ENCODE measurements around the gene GRIP2.

GRCh38 chr3:14463330-14464140 lies 76.6 kb downstream of the GRIP2 start:
- no peak for TF ChIP-seq CTCF (IDR thresholded peaks at IDR 0.05)
- no peak for TF ChIP-seq EZH2 (IDR thresholded peaks at IDR 0.05)
